UCSD-AML1 (cell line): ENCODE results near the gene RANBP10.

ENCODE experiments used
- DNase-seq: peaks from one replicate; lab custom pipeline; 2025; ENCODE audit not compliant: unreplicated experiment; lab: John Stamatoyannopoulos, UW

The RANBP10 gene

GRCh38 chr16:67828651-67829050 lies 22.3 kb upstream of the RANBP10 start:
- DNase-seq: no peak

- DNase-seq: no peak
Measured at GRCh38 chr16:67825906-67826305, 19.5 kb upstream of the RANBP10 start.

GRCh38 chr16:67825119-67825518 lies 18.8 kb upstream of the RANBP10 start:
- no peak for DNase-seq

GRCh38 chr16:67822511-67822910 lies 16.2 kb upstream of the RANBP10 start:
- no peak for DNase-seq

GRCh38 chr16:67820608-67821259 lies 14.4 kb upstream of the RANBP10 start:
- no peak for DNase-seq

GRCh38 chr16:67814567-67814966 lies 8.2 kb upstream of the RANBP10 start:
- DNase-seq: no peak

GRCh38 chr16:67811899-67812298 lies 5.5 kb upstream of the RANBP10 start:
- no peak for DNase-seq

- DNase-seq: no peak
Measured at GRCh38 chr16:67807148-67807682, 855 bp upstream of the RANBP10 start.

- DNase-seq: no peak
Measured at GRCh38 chr16:67805718-67806427, 487 bp downstream of the RANBP10 start.

- no peak for DNase-seq
Measured at GRCh38 chr16:67804853-67805542, 1.4 kb downstream of the RANBP10 start.

GRCh38 chr16:67803894-67804293 lies 2.5 kb downstream of the RANBP10 start:
- DNase-seq: no peak

- DNase-seq: no peak
Measured at GRCh38 chr16:67801883-67802282, 4.5 kb downstream of the RANBP10 start.

GRCh38 chr16:67801241-67801640 lies 5.1 kb downstream of the RANBP10 start:
- DNase-seq: no peak

GRCh38 chr16:67800338-67800926 lies 5.9 kb downstream of the RANBP10 start:
- DNase-seq: no peak

GRCh38 chr16:67796099-67796718 lies 10.2 kb downstream of the RANBP10 start:
- no peak for DNase-seq

- no peak for DNase-seq
Measured at GRCh38 chr16:67790071-67790470, 16.3 kb downstream of the RANBP10 start.

GRCh38 chr16:67786491-67786890 lies 19.9 kb downstream of the RANBP10 start:
- no peak for DNase-seq

- DNase-seq: no peak
Measured at GRCh38 chr16:67783353-67783725, 23.0 kb downstream of the RANBP10 start.

GRCh38 chr16:67782567-67783352 lies 23.6 kb downstream of the RANBP10 start:
- no peak for DNase-seq

- no peak for DNase-seq
Measured at GRCh38 chr16:67781565-67781921, 24.8 kb downstream of the RANBP10 start.
